ENCODE measurements around the gene PDAP1. TPM values are rescaled to one million over a fixed set of nuclear protein-coding genes. Genes with fewer than 3 reads are reported as not detected.

Gene PDAP1
- total and polyA plus RNA-seq, 9 of the 15 experiments (the other 6 are each of a cell fraction or from before 2014, with no cell fraction given): 10.2 to 315 (median 129) TPM

- no peak for TF ChIP-seq ZNF324 (CRISPR knock-in tag; IDR thresholded peaks at IDR 0.05)
- TF ChIP-seq RBM22 (IDR thresholded peaks at IDR 0.05; ENCODE audit: low read depth, low read length, poor library complexity, severe bottlenecking): peak; percentile 50
- TF ChIP-seq PTRF (tag; IDR thresholded peaks at IDR 0.05): no peak
- TF ChIP-seq ZNF175 (CRISPR knock-in tag; IDR thresholded peaks at IDR 0.05; ENCODE audit: low read depth): no peak
- no peak for TF ChIP-seq FOXA1 (IDR thresholded peaks at IDR 0.05; ENCODE audit: borderline replicate concordance)
- no peak for TF ChIP-seq CEBPB (tag; IDR thresholded peaks at IDR 0.05)
- TF ChIP-seq ZNF347 (CRISPR knock-in tag; IDR thresholded peaks at IDR 0.05; ENCODE audit: low read depth): no peak
- TF ChIP-seq RBM17 (IDR thresholded peaks at IDR 0.05; ENCODE audit: borderline replicate concordance, low read depth, low read length): no peak
- peak; percentile 80 for TF ChIP-seq L3MBTL2 (IDR thresholded peaks at IDR 0.05)
- TF ChIP-seq ATF1 (CRISPR knock-in tag; IDR thresholded peaks at IDR 0.05): no peak
- peak; percentile 74; the same call in 1 of the 2 replicates for TF ChIP-seq ATF1 (tag; IDR thresholded peaks at IDR 0.05)
- TF ChIP-seq HDGF (IDR thresholded peaks at IDR 0.05): no peak
- TF ChIP-seq HIVEP1 (CRISPR knock-in tag; IDR thresholded peaks at IDR 0.05): no peak
- no peak for TF ChIP-seq NFIX (CRISPR knock-in tag; IDR thresholded peaks at IDR 0.05; ENCODE audit: low read depth)
- TF ChIP-seq BACH1 (tag; IDR thresholded peaks at IDR 0.05): no peak
- TF ChIP-seq MYBL2 (IDR thresholded peaks at IDR 0.05; ENCODE audit: low read depth): no peak
- TF ChIP-seq MYBL2 (CRISPR knock-in tag; IDR thresholded peaks at IDR 0.05; ENCODE audit: borderline replicate concordance): no peak
- TF ChIP-seq NCOA6 (IDR thresholded peaks at IDR 0.05): peak; percentile 94
- TF ChIP-seq CHCHD3 (CRISPR knock-in tag; IDR thresholded peaks at IDR 0.05): no peak
- TF ChIP-seq BCOR (IDR thresholded peaks at IDR 0.05): peak; percentile 73; the same call in 1 of the 2 replicates
- TF ChIP-seq YY1 (IDR thresholded peaks at IDR 0.05; ENCODE audit: borderline replicate concordance in 1 of 3, control insufficient read depth in 1 of 3, extremely low read depth in 1 of 3, insufficient read depth in 3 of 3, insufficient read length in 1 of 3, insufficient replicate concordance in 2 of 3, low read depth in 1 of 3, low read length in 2 of 3): peak in 2 of 3 experiments; percentile 19 to 54
- no peak for TF ChIP-seq HMG20B (CRISPR knock-in tag; IDR thresholded peaks at IDR 0.05)
- TF ChIP-seq MECOM (CRISPR knock-in tag; IDR thresholded peaks at IDR 0.05): no peak
- no peak for TF ChIP-seq IRF2 (CRISPR knock-in tag; IDR thresholded peaks at IDR 0.05)
- no peak for TF ChIP-seq FOXA3 (CRISPR knock-in tag; conservative IDR thresholded peaks at IDR 0.05 in 1 of 2, IDR thresholded peaks at IDR 0.05 in 1 of 2)
- no peak for TF ChIP-seq SMAD2 (IDR thresholded peaks at IDR 0.05; ENCODE audit: low read depth, low read length)
- no peak for TF ChIP-seq SAFB2 (IDR thresholded peaks at IDR 0.05; ENCODE audit: borderline replicate concordance, low read depth, low read length, severe bottlenecking)
- no peak for TF ChIP-seq TAF15 (IDR thresholded peaks at IDR 0.05; ENCODE audit: low read depth, low read length)
Observed at GRCh38 chr7:99374111-99375064, 34.0 kb downstream of the PDAP1 start, which contains the start of gene ARPC1B (continued).

Measured in K562 (cell line).